ENCODE measurements around the gene SIGLEC5.

DNA sequence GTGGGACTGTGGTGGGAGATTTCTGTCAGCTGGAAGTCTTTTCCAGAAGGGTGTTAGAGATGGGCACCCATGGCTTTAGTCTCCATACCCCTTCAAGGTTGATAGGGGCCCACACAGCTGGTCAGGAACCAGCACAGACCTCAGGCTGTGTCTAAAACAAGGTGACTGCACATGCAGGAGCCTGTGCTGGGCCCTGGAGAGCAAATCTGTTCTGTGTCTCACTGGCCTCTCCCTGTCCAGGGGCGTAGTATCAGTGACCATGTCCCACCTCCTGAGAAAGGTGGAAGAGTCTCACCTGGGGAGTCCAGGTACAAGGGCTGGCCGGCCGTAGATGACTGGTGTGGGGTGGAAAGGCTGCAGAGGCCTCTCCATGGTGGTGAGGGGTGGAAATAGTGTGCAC, 39.8 kb downstream of the SIGLEC5 start:
- TF ChIP-seq, protein P1, sequence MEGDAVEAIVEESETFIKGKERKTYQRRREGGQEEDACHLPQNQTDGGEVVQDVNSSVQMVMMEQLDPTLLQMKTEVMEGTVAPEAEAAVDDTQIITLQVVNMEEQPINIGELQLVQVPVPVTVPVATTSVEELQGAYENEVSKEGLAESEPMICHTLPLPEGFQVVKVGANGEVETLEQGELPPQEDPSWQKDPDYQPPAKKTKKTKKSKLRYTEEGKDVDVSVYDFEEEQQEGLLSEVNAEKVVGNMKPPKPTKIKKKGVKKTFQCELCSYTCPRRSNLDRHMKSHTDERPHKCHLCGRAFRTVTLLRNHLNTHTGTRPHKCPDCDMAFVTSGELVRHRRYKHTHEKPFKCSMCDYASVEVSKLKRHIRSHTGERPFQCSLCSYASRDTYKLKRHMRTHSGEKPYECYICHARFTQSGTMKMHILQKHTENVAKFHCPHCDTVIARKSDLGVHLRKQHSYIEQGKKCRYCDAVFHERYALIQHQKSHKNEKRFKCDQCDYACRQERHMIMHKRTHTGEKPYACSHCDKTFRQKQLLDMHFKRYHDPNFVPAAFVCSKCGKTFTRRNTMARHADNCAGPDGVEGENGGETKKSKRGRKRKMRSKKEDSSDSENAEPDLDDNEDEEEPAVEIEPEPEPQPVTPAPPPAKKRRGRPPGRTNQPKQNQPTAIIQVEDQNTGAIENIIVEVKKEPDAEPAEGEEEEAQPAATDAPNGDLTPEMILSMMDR (IDR thresholded peaks at IDR 0.05) = no peak
- no peak for TF ChIP-seq POLR2A (IDR thresholded peaks at IDR 0.05)
